Measurements from ENCODE around the gene PRICKLE2.

DNA sequence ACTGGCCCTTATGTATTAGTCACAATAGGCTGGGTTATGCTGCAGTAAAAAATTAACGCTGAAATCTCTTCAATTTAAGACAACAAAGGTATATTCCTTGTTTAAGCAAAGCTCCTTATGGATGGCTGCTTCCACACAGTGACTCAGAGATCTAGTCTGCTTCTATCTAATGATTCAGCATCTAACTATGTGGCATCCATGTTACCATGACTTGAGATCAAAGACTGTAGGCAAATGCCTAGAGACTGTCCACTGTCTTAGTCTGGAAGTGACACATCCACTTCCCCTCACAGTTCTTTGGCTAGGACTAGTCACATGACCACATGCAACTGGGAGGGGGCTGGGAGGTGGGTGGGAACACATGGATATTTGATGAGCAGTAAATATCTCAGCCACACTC is 140.6 kb downstream of the PRICKLE2 start:
- TF ChIP-seq POLR2A (IDR thresholded peaks at IDR 0.05; ENCODE audit: low read depth, low read length), result no peak
- TF ChIP-seq POLR2AphosphoS5 (IDR thresholded peaks at IDR 0.05; ENCODE audit: low read depth, low read length), result no peak
- TF ChIP-seq TAF1 (IDR thresholded peaks at IDR 0.05; ENCODE audit: low read depth, low read length), result no peak
- TF ChIP-seq SPI1 (IDR thresholded peaks at IDR 0.05; ENCODE audit: low read depth, low read length), result no peak
- TF ChIP-seq PAX5 (IDR thresholded peaks at IDR 0.05; ENCODE audit: insufficient read depth, low read length, severe bottlenecking), result no peak
- no peak for TF ChIP-seq POU2F2 (IDR thresholded peaks at IDR 0.05; ENCODE audit: low read depth, low read length)

Data from GM12891 (cell line).